Measurements from ENCODE around the gene SORCS3.

GRCh38 chr10:104617831-104618230 is 23.3 kb upstream of the SORCS3 start:
- no peak for TF ChIP-seq EZH2phosphoT487 (IDR thresholded peaks at IDR 0.05; ENCODE audit: borderline replicate concordance)
- no peak for TF ChIP-seq CTCF (conservative IDR thresholded peaks at IDR 0.05; ENCODE audit: low read length)

All from Loucy (cell line).